Measurements from ENCODE around the gene METTL27. TPM values are rescaled to one million over a fixed set of nuclear protein-coding genes. Genes with fewer than 3 reads are reported as not detected.

The METTL27 gene
- total and polyA plus RNA-seq, 2 of the 8 experiments (the other 6 are each of a cell fraction or from before 2014, with no cell fraction given) = 6.2 to 12.0 TPM

Other genes starting within 250 kb of the METTL27 start
- gene MLXIPL, start 218.0 kb downstream of the METTL27 start, total RNA-seq (2021; fragmentation: NEBNext Ultra II Directional; extraction: Animal tissue kit (Norgen Biotek cat#: 25700)) = 8.6 and 9.4 TPM in 2 replicates
- 10.6 and 17.0 TPM in 2 replicates for gene MLXIPL, start 218.0 kb downstream of the METTL27 start, polyA plus RNA-seq (2011; rRNA removed)
- 3.4 and 3.8 TPM in 2 replicates for gene VPS37D, start 174.7 kb downstream of the METTL27 start, total RNA-seq (2021; fragmentation: NEBNext Ultra II Directional; extraction: Animal tissue kit (Norgen Biotek cat#: 25700))
- gene VPS37D, start 174.7 kb downstream of the METTL27 start, polyA plus RNA-seq (2011; rRNA removed) = 5.0 and 6.9 TPM in 2 replicates
- gene DNAJC30, start 159.1 kb downstream of the METTL27 start, total RNA-seq (2021; fragmentation: NEBNext Ultra II Directional; extraction: Animal tissue kit (Norgen Biotek cat#: 25700)) = 6.0 and 6.1 TPM in 2 replicates
- gene DNAJC30, start 159.1 kb downstream of the METTL27 start, polyA plus RNA-seq (2011; rRNA removed) = 6.3 and 10.0 TPM in 2 replicates
- 72.2 and 78.4 TPM in 2 replicates for gene BUD23, start 158.9 kb downstream of the METTL27 start, total RNA-seq (2021; fragmentation: NEBNext Ultra II Directional; extraction: Animal tissue kit (Norgen Biotek cat#: 25700))
- 72.3 and 76.5 TPM in 2 replicates for gene BUD23, start 158.9 kb downstream of the METTL27 start, polyA plus RNA-seq (2011; rRNA removed)
- 9.9 and 13.5 TPM in 2 replicates for gene STX1A, start 122.8 kb downstream of the METTL27 start, total RNA-seq (2021; fragmentation: NEBNext Ultra II Directional; extraction: Animal tissue kit (Norgen Biotek cat#: 25700))
- gene STX1A, start 122.8 kb downstream of the METTL27 start, polyA plus RNA-seq (2011; rRNA removed) = 17.5 and 25.9 TPM in 2 replicates
- 19.8 and 19.9 TPM in 2 replicates for gene ABHD11, start 103.7 kb downstream of the METTL27 start, total RNA-seq (2021; fragmentation: NEBNext Ultra II Directional; extraction: Animal tissue kit (Norgen Biotek cat#: 25700))
- 42.2 and 50.5 TPM in 2 replicates for gene ABHD11, start 103.7 kb downstream of the METTL27 start, polyA plus RNA-seq (2011; rRNA removed)
- gene CLDN3, start 72.2 kb downstream of the METTL27 start, total RNA-seq (2021; fragmentation: NEBNext Ultra II Directional; extraction: Animal tissue kit (Norgen Biotek cat#: 25700)) = 19.1 and 20.8 TPM in 2 replicates
- 65.2 and 91.2 TPM in 2 replicates for gene CLDN3, start 72.2 kb downstream of the METTL27 start, polyA plus RNA-seq (2011; rRNA removed)
- gene CLDN4, start 11.5 kb downstream of the METTL27 start, total RNA-seq (2021; fragmentation: NEBNext Ultra II Directional; extraction: Animal tissue kit (Norgen Biotek cat#: 25700)) = 28.0 TPM in 2 replicates
- gene CLDN4, start 11.5 kb downstream of the METTL27 start, polyA plus RNA-seq (2011; rRNA removed) = 69.3 and 112 TPM in 2 replicates
- not detected in 2 replicates for gene TMEM270, start 18.6 kb upstream of the METTL27 start, total RNA-seq (2021; fragmentation: NEBNext Ultra II Directional; extraction: Animal tissue kit (Norgen Biotek cat#: 25700))
- 0.26 and 0.33 TPM in 2 replicates for gene TMEM270, start 18.6 kb upstream of the METTL27 start, polyA plus RNA-seq (2011; rRNA removed)
- 5.6 and 5.9 TPM in 2 replicates for gene ELN, start 185.7 kb upstream of the METTL27 start, total RNA-seq (2021; fragmentation: NEBNext Ultra II Directional; extraction: Animal tissue kit (Norgen Biotek cat#: 25700))
- gene ELN, start 185.7 kb upstream of the METTL27 start, polyA plus RNA-seq (2011; rRNA removed) = 5.1 and 5.4 TPM in 2 replicates
- gene LIMK1, start 241.3 kb upstream of the METTL27 start, total RNA-seq (2021; fragmentation: NEBNext Ultra II Directional; extraction: Animal tissue kit (Norgen Biotek cat#: 25700)) = 92.1 and 93.5 TPM in 2 replicates
- 108 and 172 TPM in 2 replicates for gene LIMK1, start 241.3 kb upstream of the METTL27 start, polyA plus RNA-seq (2011; rRNA removed)

Data from H1 (cell line).